ENCODE measurements around the gene MEAK7.

The MEAK7 gene

DNA sequence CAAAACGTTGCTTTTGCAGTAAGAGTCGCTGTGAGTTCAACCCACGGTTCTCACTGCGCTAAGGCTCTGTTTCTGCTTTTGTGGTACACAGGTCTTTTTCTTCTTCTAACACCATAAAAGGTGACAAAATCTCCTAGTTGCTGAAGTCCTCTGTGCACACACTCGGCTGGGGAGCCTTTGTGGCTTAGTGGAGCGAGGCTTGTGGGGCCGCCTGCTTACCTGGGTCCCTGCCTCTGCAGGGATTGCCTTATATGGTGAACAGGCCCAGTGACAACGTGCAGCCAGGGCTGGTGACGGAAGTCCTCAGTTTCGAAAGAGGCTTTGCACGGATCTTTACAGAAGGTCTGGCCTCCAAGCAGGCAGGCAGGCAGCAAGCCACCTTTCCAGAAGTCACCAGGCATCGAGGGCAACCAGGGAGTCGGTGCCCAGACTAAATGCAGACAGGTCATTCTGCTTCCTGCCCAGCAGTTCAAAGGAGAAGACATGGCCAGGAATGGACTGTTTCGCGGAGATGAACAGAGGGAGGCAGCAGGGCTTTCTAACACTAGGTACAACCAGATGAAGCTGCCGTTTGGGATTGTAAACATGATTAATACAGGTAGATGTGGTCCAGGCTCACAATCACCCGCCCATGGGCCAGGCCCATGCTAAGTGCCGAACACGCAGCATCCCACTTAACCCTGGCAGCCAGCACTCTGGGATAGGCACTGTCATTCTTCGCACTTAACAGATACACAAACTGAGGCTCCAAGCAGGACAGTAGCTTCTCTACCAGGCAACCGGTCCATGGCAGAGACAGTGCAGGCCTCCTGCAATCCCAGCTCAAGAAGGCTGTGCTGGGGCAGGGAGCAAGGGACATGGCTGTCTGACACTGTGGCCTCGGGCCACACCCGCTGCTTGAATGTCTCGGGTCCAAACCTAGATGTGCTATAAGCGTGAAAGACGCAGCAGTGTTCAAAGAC is 10.7 kb upstream of the MEAK7 start:
- 0 out of 2 replicates have a peak, but pooled peaks have one; percentile 32 for TF ChIP-seq TCF12 (IDR thresholded peaks at IDR 0.05; ENCODE audit: low read depth)
- TF ChIP-seq TEAD4 (IDR thresholded peaks at IDR 0.05): no peak
- no peak for TF ChIP-seq RAD21 (IDR thresholded peaks at IDR 0.05; ENCODE audit: low read depth)
- TF ChIP-seq CEBPB (IDR thresholded peaks at IDR 0.05): peak; percentile 48; the same call in 1 of the 2 replicates
- TF ChIP-seq EGR1 (IDR thresholded peaks at IDR 0.05): no peak
- TF ChIP-seq FOXM1 (IDR thresholded peaks at IDR 0.05; ENCODE audit: borderline replicate concordance, low read depth): no peak
- TF ChIP-seq, protein P1, sequence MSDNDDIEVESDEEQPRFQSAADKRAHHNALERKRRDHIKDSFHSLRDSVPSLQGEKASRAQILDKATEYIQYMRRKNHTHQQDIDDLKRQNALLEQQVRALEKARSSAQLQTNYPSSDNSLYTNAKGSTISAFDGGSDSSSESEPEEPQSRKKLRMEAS (IDR thresholded peaks at IDR 0.05): peak; percentile 75; the same call in 1 of the 2 replicates
- TF ChIP-seq, protein P2, sequence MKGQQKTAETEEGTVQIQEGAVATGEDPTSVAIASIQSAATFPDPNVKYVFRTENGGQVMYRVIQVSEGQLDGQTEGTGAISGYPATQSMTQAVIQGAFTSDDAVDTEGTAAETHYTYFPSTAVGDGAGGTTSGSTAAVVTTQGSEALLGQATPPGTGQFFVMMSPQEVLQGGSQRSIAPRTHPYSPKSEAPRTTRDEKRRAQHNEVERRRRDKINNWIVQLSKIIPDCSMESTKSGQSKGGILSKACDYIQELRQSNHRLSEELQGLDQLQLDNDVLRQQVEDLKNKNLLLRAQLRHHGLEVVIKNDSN (IDR thresholded peaks at IDR 0.05): no peak
- TF ChIP-seq CREB1 (IDR thresholded peaks at IDR 0.05; ENCODE audit: low read depth): no peak
- TF ChIP-seq, protein P3, sequence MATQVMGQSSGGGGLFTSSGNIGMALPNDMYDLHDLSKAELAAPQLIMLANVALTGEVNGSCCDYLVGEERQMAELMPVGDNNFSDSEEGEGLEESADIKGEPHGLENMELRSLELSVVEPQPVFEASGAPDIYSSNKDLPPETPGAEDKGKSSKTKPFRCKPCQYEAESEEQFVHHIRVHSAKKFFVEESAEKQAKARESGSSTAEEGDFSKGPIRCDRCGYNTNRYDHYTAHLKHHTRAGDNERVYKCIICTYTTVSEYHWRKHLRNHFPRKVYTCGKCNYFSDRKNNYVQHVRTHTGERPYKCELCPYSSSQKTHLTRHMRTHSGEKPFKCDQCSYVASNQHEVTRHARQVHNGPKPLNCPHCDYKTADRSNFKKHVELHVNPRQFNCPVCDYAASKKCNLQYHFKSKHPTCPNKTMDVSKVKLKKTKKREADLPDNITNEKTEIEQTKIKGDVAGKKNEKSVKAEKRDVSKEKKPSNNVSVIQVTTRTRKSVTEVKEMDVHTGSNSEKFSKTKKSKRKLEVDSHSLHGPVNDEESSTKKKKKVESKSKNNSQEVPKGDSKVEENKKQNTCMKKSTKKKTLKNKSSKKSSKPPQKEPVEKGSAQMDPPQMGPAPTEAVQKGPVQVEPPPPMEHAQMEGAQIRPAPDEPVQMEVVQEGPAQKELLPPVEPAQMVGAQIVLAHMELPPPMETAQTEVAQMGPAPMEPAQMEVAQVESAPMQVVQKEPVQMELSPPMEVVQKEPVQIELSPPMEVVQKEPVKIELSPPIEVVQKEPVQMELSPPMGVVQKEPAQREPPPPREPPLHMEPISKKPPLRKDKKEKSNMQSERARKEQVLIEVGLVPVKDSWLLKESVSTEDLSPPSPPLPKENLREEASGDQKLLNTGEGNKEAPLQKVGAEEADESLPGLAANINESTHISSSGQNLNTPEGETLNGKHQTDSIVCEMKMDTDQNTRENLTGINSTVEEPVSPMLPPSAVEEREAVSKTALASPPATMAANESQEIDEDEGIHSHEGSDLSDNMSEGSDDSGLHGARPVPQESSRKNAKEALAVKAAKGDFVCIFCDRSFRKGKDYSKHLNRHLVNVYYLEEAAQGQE (IDR thresholded peaks at IDR 0.05; ENCODE audit: low read depth): no peak
- TF ChIP-seq EP300 (IDR thresholded peaks at IDR 0.05; ENCODE audit: borderline replicate concordance): peak; percentile 45; the same call in 1 of the 2 replicates
- TF ChIP-seq ZBTB7A (IDR thresholded peaks at IDR 0.05; ENCODE audit: low read depth): no peak
- TF ChIP-seq NFIC (IDR thresholded peaks at IDR 0.05): no peak
- no peak for TF ChIP-seq YY1 (IDR thresholded peaks at IDR 0.05; ENCODE audit: low read depth)
- no peak for TF ChIP-seq TAF1 (IDR thresholded peaks at IDR 0.05; ENCODE audit: low read depth)

DNA sequence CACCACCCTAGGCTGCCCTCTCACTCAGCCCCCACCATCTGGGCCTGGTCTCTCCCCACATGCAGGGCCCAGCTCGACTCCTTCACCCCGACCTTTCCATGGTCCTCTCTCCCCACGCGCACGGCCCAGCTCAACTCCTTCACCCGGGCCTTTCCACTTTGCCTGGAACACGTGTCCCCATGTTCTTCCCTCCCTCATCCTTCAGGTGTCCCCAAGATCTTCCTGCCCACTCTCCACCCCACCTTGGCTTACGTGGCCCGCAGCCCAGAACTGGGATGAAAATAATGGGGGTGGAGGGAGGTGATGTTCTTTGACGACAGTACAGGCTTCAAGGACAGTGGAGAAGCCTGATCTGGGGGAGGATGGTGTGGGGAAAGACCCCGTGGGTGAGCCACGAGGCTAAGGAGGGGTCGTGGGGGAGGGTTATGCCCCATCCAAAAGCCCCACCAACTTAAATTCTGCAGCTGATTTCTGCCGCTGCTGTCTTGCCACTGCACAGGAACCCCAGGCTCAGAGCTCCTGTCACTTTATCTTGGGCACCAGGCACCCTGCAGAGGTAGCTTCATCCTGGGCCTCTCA is 9.9 kb upstream of the MEAK7 start:
- TF ChIP-seq, protein P2 (IDR thresholded peaks at IDR 0.05): no peak
- TF ChIP-seq ZBTB7A (IDR thresholded peaks at IDR 0.05; ENCODE audit: low read depth) (no peak), CREB1 (IDR thresholded peaks at IDR 0.05; ENCODE audit: low read depth) (no peak), TAF1 (IDR thresholded peaks at IDR 0.05; ENCODE audit: low read depth) (no peak), TCF12 (IDR thresholded peaks at IDR 0.05; ENCODE audit: low read depth) (no peak), EGR1 (IDR thresholded peaks at IDR 0.05) (no peak), TEAD4 (IDR thresholded peaks at IDR 0.05) (no peak), CEBPB (IDR thresholded peaks at IDR 0.05) (no peak), FOXM1 (IDR thresholded peaks at IDR 0.05; ENCODE audit: borderline replicate concordance, low read depth) (no peak), RAD21 (IDR thresholded peaks at IDR 0.05; ENCODE audit: low read depth) (no peak), YY1 (IDR thresholded peaks at IDR 0.05; ENCODE audit: low read depth) (no peak)
- TF ChIP-seq, protein P3 (IDR thresholded peaks at IDR 0.05; ENCODE audit: low read depth): no peak

DNA sequence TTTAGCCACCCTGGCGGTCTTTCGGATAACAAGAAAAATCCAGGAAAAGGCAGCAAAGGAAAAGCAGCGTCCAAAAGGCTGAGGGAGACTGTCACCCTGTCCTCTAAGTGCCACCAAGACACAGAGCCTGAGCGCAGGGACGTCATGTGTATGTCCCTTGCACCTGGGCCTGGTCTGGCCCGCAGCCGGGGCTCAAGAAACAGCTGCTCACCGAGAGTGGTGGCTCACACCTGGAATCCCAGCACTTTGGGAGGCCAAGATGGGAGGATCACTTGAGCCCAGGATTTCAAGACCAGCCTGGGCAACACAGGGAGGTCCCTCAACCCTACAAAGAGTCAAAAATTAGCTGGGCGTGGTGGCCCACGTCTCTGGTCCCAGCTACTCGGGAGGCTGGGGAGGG is 9.2 kb upstream of the MEAK7 start:
- no peak for TF ChIP-seq TEAD4 (IDR thresholded peaks at IDR 0.05)
- TF ChIP-seq, protein P2 (IDR thresholded peaks at IDR 0.05): no peak
- no peak for TF ChIP-seq TCF12 (IDR thresholded peaks at IDR 0.05; ENCODE audit: low read depth)
- TF ChIP-seq NFIC (IDR thresholded peaks at IDR 0.05): no peak
- TF ChIP-seq TAF1 (IDR thresholded peaks at IDR 0.05; ENCODE audit: low read depth): no peak
- no peak for TF ChIP-seq CEBPB (IDR thresholded peaks at IDR 0.05)
- no peak for TF ChIP-seq YY1 (IDR thresholded peaks at IDR 0.05; ENCODE audit: low read depth)
- TF ChIP-seq, protein P1 (IDR thresholded peaks at IDR 0.05): no peak
- no peak for TF ChIP-seq CREB1 (IDR thresholded peaks at IDR 0.05; ENCODE audit: low read depth)
- TF ChIP-seq FOXM1 (IDR thresholded peaks at IDR 0.05; ENCODE audit: borderline replicate concordance, low read depth): no peak
- TF ChIP-seq EGR1 (IDR thresholded peaks at IDR 0.05): no peak
- TF ChIP-seq RAD21 (IDR thresholded peaks at IDR 0.05; ENCODE audit: low read depth): no peak
- TF ChIP-seq, protein P3 (IDR thresholded peaks at IDR 0.05; ENCODE audit: low read depth): no peak

All from Ishikawa (cell line).